NCI-H82 treated with DMSO at 0.1 percent for 48 hours (cell line): ENCODE data around the gene CCDC85C.

Experiments
- DNase-seq: peaks from one replicate; lab custom pipeline; 2025; ENCODE audit not compliant: unreplicated experiment; lab: John Stamatoyannopoulos, UW

The CCDC85C gene

DNA sequence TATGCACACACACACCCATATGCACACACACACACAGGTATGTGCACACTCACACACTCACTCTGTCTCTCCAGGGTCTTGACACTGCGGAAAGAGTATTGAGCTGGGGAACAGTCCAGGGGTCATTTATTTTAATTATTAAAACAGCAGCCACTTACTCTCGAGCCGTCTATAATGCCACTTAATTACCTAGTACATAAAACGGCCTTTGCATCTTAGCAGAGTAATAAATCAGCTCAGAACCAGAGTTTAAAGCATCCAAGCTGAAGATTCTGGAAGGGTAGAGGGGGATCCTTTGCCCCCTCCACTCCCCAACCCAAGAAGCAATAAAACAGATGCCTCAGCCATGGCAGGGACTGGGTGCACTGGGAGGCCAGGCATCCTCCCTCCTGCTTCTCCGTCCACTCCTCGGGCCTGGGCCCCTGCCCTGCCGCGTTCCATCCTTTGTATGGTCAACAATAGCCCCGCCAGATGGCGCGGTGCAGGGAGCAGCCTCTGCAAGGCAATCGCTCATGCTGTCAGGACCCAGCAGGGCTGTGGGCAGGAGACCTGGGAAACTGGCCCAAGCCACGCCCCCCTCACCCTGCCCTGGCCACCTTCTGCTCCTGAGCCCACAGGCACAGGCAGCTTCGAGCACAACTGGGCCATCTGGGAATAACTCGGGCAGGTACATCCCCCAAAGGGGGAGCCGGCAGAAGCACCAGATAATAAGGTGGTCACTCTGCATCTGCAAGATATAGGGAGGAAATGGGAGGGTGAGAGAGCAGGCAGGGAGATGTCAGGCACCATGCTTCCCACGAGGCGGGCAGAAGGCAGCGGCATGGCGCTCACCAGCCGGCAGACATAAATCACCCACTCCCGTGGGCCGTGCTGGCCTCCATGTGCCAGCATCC, 40.9 kb downstream of the CCDC85C start:
- peak; percentile 33 for DNase-seq

DNA sequence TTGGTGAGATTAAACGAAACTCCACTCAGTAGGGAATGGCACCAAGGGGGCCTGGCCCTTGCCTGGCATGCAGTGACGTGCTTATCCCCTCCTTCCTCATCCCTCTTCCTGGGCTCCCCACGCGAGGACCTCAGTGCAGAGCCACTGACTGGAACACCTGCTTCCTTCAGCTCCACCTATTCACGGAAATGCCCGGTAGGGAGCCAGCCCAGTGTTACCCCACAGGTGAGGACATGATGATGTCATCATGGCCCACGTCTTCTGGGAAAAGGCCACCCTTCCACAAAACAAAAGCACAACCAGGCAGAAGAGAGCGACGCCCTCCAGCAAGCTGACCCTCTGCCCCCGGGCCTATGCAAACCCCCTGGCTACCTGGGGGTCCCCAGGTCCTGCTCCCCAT, 42.1 kb downstream of the CCDC85C start:
- no peak for DNase-seq

DNA sequence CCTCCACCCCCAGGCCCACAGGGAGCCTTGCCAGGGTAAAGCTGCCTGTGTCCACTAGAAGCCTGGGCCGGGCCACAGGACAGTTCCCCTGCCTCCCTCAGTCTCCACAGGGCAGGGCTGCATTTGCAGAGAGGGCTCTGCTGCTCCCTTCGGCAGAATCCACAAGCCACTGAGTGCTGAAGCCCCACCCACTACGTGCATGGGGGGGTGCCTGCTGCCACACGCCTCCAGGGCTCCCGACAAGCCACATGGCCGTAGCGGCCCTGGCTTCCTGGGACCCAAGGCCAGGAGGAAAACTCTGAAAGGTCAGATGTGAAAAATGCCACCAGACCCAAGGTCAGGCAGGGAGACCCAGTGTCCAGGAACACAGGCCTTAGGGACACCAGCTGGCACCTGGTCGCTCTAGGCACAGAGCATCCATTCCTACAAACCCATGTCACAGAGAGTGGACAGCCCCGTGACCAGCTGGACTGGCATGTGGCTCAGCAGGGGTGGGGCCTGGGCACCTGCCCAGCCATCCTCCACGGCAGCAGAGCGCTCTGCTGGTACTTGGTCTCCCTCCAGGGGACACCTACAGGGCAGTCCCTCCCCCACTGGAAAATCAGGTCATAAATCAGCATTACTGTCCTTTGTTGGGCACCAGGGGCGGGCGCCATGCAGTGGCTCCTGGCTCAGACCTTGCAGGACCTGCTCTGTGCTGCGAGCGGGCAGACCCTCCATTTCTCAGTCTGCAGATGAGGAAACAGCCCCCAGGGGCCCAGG, 42.9 kb downstream of the CCDC85C start:
- no peak for DNase-seq

DNA sequence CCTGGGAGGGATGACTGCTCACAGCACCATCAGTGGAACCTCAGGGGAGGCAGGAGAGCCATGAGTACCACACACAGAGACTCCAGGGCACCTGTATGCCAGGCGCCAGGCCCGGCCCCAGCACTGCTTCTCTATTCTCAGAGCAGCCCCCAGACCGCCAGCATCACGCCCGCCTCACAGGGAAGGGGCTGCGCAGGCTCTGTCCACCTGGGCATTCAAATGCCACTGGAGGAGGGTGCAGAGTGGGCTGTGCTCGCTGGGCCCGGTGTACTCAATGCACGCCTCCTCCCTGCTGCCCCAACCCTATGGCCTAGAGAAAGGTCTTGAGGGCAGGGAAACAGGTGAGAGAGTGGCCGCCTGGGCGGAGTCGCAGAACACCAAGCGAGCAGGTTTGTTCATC, 43.6 kb downstream of the CCDC85C start:
- no peak for DNase-seq

DNA sequence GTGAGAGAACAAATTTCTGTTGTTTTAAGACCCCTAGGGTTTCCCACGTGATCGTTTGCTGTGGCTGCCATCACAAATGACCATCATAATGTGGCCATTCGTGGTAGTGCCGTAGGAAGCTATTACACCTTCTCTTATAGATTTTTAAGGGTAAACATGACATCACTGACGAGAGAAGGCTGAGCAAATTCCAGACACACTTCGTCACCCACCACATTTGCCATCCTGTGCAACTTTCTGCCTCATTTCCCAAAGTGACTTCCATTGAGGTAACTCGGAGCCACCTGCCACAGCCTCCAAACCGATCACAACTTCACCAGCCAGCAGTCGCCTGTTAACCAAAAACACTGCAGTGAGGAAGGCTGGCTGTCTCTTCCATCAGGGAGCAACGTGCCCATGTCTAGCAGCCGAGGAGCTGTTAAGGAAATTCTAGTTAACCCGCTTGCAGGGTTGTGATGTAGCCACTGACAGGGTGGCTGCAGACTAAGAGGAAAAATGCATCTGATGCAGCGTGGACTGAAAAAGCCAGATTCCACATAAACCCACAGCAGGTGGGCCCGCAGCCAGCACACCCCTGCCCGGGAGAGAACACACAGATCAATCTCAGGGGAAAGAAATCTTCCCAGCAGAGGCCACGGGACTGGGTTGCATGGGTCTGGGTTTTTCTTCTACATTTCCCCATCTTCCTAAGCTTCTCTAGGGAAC, 44.6 kb downstream of the CCDC85C start:
- no peak for DNase-seq

DNA sequence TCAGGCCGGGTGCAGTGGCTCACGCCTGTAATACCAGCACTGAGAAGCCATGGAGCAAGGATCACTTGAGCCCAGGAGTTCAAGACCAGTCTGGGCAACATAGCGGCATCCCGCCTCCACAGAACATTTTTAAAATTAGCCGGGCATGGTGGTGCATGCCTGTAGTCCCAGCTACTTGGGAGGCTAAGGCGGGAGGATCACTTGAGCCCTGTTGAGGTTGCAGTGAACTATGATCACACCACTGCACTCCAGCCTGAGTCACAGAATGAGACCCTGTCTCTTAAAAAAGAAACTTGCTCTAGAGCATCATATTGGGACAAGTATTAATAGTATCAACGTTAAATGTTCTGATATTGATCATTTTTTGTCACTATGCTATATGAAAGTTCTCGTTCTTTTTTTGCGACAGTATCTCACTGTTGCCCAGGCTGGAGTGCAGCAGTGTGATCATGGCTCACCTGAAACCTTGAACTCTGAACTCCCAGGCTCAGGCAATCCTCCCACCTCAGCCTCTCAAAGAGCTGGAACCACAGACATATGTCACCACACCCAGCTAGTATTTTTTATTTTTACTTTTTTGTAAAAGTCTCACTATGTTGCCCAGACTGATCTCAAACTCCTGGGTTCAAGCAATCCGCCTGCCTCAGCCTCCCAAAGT, 47.7 kb downstream of the CCDC85C start:
- DNase-seq, result no peak

DNA sequence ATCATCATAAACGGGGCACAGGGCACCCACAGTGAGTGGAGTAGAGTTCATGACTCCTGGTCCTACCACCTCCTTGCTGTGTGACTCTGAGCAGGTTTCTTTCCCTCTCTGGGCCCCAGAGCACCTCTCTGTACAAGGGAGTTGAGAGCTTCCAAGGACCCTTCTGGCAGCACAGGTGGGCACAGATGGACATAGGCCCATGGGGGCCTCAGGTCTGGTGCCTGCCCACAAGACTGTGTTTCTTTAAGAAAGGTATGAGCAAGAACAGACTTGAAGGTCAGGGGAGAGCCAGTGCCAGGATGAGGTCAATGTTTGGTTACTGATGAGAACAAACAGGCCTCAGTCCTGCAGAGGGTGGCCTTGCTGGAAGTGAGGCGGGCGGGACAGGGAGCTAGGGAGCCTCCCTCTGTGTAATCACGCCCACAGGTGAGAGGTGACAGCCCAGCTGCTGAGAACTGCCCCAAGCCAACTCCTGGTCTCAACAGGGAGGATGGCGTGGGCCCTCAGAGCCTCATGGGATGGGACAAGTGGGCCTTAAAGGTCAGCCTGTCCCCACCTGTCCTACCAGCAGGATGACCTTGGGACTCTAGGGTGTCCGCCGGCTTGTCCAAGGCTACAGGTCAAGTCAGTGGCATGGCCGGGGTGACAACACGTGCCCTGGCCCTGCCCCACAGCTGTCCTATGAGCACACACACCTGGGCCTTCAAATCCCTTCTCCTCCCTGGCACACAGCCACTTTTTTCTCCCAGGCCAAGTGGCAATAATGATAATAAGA, 49.1 kb downstream of the CCDC85C start:
- no peak for DNase-seq

DNA sequence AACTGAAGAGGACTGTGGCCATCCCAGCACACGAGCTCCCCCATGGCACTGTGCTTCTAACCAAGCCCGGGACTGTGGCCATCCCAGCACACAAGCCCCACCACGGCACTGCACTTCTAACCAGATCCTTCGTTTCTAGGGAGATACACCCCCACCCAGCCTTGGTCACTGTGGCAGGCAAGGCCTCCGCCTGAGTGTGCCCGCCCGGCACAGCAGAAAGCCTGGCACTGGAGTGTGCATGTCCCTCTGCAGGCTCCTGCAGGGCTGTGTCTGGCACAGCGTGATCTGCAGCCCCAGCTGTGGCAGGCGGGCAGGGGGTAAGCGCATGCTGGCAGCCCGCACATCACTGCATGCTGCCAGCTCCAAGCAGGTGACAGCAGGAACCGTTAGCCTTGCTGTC, 49.8 kb downstream of the CCDC85C start:
- no peak for DNase-seq

DNA sequence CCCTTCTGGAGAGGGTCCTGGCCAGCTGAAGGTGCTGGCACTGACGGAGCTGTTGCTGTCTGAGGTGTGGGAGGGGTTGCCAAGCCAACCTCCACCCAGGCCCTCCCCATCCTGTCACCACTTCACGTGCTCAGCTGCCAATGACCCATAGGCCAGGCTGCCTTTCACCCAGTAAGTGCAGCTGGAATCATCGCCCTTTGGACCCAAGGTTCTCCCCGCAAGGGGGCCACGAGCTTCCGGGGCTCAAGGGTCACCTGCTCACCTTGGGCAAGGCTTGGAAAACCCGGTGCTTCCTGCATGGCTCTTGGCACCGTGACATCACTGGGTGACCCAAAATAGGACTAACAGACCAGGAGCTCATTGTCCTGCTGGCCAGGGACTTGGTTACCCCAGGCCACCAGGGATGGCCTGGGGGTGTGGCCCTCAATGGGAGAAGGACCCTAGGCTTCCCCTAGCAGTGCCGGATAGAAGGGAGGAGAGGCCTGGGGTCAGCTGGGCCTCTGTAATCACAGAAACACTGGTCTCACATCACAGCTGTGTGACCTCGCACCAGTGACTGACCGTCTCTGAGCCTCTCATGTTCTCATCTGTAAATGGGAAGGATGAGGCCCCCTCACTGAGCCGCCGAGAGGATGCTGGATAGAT, 51.3 kb downstream of the CCDC85C start:
- DNase-seq, result no peak

DNA sequence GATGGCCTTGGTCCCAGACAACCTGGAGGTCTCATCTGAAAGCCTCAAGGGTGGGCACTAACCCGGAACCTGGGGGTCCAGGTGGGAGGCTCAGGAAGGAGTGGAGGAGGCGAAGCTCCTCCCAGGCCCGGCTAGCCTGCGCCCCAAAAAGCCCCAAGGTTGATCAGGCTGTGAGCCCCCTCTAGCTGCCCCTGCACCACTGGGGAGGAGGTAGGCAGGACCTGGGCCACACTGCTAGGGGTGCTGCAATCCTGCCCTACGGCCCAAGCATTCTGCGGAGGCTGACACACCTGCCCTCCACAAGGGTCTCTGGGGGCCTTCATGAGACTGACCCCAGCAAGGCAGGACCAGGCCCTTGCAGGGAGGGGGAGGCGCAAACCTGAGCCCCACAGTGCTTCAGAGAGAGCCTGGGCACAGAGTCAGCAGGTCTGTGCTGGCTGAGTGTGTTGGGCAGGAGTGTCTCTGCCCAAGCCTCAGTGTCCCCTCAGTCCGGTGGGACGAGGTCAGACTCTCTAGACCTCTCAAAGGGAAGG, 51.9 kb downstream of the CCDC85C start:
- no peak for DNase-seq

DNA sequence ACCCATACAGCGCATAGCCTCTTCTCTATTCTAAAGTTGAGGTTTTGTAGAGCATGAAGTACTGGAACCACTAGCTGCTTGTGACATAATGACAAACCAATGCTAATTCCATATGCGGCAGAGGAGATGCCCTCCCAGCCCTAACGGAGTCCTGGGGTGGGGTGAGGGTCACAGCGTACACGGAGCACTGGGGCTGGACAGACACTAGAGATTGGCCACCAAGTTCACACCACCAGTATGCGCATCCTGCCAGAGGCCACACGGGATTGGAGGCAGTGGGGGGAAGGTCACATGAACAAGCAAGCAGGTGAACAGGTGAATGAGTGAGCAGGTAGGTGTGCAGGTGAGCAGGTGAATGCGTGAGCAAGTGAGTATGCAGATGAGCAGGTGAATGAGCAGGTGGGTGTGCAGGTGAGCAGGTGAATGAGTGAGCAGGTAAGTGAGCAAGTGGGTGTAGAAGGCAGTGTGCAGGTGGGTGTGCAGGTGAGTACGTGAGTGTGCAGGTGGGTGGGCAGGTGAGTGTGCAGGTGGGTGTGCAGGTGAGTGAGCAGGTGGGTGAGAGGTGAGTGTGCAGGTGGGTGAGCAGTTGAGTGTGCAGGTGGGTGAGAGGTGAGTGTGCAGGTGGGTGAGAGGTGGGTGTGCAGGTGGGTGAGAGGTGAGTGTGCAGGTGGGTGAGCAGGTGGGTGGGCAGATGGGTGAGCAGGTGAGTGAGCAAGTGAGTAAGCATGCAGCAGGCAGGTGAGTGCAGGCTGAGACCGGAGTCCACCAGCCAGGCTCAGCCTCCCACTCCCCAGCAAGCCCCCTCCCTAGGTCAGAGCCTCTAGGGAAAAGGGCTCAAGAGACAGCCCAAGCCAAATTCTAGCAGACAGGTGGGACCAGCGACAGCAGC, 52.7 kb downstream of the CCDC85C start:
- no peak for DNase-seq

DNA sequence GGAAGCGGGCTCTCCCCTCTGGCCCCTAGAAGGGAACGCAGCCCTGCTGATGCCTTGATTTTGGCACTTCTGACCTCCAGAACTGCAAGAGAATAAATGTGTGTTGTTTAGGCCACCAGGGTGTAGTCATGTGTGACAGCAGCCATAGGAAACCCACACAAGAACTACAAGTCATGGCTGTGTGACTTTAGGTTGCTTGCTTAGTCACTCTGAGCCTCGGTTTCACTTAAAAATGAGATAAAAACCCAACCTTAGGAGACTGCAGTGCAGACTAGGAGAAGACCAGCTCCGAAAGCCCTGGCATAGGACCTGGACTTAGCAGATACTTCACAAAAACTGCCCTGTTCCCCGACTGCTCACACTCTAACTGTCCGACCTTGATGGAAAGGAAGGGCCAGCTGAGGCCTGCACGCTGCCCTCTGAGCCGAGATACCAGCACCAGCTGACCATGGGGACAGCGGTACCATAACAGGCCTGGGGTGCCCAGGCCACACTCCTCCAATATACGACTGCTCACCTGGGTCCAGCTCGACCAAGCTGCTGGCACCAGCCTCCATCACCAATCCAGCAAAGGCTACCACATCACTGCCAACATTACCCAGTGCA, 53.5 kb downstream of the CCDC85C start:
- no peak for DNase-seq

DNA sequence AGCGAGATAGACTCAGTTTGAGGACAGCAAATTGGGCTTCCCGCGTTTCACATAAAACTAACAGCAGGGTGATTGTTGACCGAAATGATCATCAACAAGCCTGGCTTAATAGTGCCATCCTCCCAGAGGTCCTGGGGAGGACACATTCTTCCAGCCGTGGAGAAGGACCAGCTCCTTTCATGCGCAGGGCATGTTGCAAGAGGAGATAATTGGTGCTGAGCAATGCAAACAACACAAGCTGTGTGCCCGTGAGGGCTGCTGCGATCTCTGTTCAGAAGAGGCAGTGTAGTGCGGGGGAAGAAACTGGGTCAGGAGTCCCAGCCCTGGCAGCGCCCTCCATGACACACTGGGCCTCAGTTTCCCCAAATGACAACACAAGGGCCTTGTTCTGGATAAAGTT, 54.3 kb downstream of the CCDC85C start:
- no peak for DNase-seq

DNA sequence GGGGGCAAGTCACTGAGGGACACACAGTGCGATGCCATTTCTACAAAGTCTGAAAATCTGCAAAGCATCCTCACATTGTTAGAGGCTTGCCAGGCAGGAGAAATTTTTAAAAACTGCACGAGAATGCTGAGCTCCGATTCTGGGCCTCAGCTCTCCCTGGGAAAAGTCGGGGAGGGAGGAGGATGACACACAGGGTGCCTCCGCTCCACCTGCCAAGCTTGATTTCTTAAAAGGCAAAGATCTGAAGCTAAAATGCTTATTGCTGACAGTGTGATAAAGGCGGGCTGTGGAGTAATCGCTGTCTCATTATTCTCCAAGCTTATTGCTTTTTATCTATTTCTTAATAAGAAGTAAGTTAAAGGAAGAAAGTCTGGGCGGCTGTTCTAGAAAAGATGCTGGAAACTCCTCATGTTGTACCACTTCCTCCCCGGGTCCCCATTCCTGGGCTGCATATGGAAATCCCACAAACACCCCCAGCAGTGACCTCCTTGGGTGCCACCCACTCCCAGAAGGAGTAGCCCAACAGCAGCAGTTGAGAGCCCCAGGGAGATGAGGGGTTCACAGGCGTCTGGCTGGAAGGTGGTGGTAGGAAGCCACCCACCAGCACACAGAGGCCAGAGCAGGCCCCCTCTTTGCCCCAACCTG, 55.0 kb downstream of the CCDC85C start:
- no peak for DNase-seq

DNA sequence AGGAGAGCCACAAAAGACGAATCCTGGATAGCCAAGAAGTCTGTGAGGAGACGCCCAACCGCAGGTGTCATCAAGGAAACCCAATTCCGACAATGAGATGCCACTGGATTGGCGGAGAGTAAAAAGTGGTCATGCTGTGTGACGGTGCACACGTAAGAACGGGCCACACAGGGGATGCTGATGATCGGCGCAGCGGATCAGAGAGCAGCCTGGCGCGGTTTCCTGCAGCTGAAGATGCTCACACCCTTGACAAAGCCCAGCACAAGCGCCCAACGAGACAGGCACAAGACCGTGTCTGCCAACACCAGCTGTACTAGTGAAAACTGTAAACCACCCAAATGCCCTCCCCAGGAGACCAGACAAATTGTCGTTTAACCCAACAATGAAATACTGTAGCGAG, 55.8 kb downstream of the CCDC85C start:
- no peak for DNase-seq

DNA sequence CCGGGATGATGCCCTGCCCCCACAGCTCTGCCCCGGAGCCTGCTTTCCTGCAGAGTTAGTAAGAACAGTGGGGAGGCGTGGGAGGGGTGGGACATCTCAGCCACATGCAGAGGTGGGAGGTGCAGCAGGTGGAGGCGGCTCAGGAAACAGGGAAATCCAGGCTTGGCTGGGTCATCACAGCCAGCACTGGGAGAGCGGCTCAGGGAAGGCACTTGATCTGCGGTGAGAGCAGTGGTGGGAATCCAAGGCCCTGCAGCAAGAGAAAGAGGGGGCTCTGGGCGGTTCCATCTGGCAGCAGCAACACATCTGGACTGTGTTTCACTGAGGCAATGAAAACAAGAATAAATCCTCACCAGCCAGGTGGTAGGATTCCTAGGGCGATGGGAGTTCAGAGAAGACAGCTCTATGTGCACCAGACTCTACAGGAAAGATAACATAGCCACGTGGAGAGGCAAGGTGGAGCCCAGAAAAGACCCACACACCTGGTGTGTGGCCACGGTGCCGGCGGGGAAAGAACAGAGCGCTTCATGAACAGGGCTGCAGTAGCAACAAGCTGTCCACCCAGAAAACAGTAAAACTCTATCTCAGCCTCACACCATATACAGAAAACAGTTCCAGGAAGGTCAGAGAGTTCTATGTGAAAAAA, 57.6 kb downstream of the CCDC85C start:
- DNase-seq, result peak; percentile 53

DNA sequence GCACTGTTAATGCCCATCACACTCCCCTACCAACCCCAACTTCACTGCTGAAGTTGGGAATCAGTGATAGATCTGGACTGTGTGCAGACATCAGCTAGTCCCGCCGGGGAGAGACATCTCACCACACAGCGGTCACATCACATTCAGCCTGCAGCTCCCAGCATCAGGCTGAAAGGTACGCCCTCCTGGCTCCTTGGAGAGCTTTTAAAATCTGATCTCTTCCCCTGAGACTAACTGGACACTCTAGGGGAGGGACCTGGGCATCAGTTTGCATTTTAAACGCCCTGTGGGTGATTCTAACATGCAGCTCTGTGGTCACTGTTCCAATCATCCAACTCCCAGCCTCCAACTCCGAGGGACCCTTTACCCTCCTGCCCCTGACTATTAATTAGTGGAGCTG, 58.4 kb downstream of the CCDC85C start:
- DNase-seq, result no peak
